ENCODE results near the gene TRMT13. TPM values are rescaled to one million over a fixed set of nuclear protein-coding genes. Genes with fewer than 3 reads are reported as not detected.

The TRMT13 gene, protein sequence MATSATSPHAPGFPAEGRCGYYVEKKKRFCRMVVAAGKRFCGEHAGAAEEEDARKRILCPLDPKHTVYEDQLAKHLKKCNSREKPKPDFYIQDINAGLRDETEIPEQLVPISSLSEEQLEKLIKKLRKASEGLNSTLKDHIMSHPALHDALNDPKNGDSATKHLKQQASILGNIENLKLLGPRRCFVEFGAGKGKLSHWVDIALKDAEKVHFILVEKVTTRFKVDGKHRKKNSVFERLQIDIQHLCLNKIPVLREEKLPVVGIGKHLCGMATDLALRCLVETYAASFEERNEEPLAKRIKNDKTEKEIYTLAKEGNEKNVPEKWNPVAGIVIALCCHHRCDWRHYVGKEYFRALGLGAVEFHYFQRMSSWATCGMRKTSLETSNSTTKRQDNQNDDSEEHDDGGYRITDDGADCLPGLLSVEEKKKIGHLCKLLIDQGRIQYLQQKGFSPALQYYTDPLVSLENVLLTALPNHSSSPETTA
- 29.0 and 40.2 TPM in 2 replicates for total RNA-seq (2014; rRNA removed; shearing (Covaris generic))

DNA sequence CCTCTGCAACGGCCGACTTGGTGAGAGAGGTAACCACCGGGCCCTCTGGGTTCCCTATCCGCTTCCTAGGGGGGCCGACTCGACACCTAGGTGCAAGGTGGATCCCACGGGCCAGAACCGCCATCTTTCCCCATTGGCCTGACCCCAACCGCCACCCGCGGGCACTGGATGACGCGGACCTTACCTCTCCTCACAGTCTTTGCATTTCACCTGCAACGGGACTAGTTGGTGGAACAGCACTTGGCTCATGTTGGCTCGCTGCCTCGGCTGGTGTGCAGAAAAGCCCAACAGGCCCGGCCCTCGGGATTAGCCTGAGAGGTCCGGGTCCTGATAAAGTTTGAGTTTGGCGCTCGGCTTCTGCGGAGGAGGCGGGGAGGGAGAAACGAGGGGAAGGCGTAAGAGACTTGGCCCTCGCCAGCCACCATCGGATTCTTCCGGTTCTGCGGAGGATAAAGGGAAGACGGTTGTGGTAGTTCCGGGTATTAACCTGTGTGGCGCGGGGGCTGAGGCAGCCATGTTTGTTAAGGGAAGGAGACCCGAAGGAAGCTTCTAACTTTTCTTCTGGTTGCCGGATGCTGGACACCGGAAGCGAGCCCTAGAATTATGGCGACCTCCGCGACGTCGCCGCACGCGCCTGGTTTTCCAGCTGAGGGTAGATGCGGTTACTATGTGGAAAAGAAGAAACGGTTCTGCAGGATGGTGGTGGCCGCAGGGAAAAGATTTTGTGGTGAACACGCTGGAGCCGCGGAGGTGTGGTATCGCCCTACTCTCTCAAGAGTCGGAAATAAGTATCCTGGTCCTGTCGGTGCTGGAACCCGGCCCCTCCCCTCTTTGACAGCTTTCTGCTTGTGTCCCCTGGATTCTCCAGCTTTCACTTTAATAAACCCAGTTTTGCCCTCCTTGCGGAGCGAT is at the start of gene TRMT13, which contains the start of gene SASS6:
Gene TRMT13 (plus strand): TSS at position 598 of the 912 bp plus-strand sequence. CDS start 6 bp downstream, at position 604.
Gene SASS6 (minus strand): TSS at position 365 of the 912 bp plus-strand sequence. CDS start 116 bp downstream, at position 249.

DNA sequence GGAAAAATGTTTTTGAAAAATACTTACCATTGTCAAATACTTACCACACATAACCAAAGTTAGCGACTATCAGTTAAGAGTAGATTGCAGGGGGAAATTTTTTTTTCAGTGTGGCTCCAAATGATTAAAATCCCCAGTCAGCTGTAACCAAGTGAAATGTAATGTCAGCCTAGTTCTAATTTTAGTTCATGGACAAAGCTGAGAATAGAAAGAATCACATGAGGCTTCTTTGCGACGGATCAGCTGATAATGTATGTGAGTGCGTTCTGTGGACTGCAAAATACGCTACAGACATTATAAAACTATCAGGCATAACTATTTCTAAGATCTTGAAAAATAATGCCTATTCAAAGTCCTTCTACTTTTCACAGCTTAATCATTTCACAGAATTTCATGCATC is 45.1 kb downstream of the TRMT13 start, which contains the start of gene LRRC39:
Gene LRRC39 (minus strand): TSS at position 166 of the 400 bp plus-strand sequence. CDS start 9,740 bp downstream, outside the sequence.

Small RNAs within 50 kb of the gene (small RNA-seq; reads per million reads assigned to genes)
- gene AC093019.1 (not detected), gene RPL23AP90 (not detected)

Other genes with a start within 250 kb of the TRMT13 start
- gene SLC35A3, start 163.2 kb upstream of the TRMT13 start, total RNA-seq (2014; rRNA removed; shearing (Covaris generic)), result 20.1 and 20.3 TPM in 2 replicates
- gene SASS6, start 233 bp upstream of the TRMT13 start, total RNA-seq (2014; rRNA removed; shearing (Covaris generic)), result 10.3 and 10.5 TPM in 2 replicates
- 0.87 and 1.8 TPM in 2 replicates for gene LRRC39, start 45.1 kb downstream of the TRMT13 start, total RNA-seq (2014; rRNA removed; shearing (Covaris generic))
- 2.7 and 3.8 TPM in 2 replicates for gene DBT, start 116.7 kb downstream of the TRMT13 start, total RNA-seq (2014; rRNA removed; shearing (Covaris generic))
- gene RTCA, start 133.1 kb downstream of the TRMT13 start, total RNA-seq (2014; rRNA removed; shearing (Covaris generic)), result 49.7 and 54.3 TPM in 2 replicates
- 6.3 and 6.6 TPM in 2 replicates for gene CDC14A, start 219.3 kb downstream of the TRMT13 start, total RNA-seq (2014; rRNA removed; shearing (Covaris generic))